K562 (cell line): ENCODE data around the gene DNAJC8. TPM values are rescaled to one million over a fixed set of nuclear protein-coding genes. Genes with fewer than 3 reads are reported as not detected.

Experiments used
- CAMTA2 ChIP-seq: fragments of 250-450 bp; sonication (Bioruptor Pico); conservative IDR thresholded peaks from 2 replicates; pipeline ENCODE4 v1.5.1; 2022
- CBFB ChIP-seq: sonication (generic); formaldehyde crosslinking; IDR thresholded peaks from 2 replicates; pipeline ENCODE4 v1.4.0; 2020; ENCODE audit warnings: mild to moderate bottlenecking, missing genetic modification reagents
- CHAMP1 ChIP-seq: fragments of 450-650 bp; IDR thresholded peaks from 2 replicates; pipeline ENCODE4 v1.6.1; 2016; ENCODE audit warnings: mild to moderate bottlenecking
- EZH2 ChIP-seq: IDR thresholded peaks from 2 replicates; pipeline ENCODE4 v1.6.1; 2012; ENCODE audit warnings: low read depth, mild to moderate bottlenecking, inconsistent platforms, low read length, borderline replicate concordance
- GABPB1 ChIP-seq: sonication (generic); formaldehyde crosslinking; IDR thresholded peaks from 2 replicates; pipeline ENCODE4 v1.8.0; 2022; ENCODE audit warnings: mild to moderate bottlenecking, missing genetic modification reagents
- HDAC8 ChIP-seq: fragments of 450-650 bp; IDR thresholded peaks from 2 replicates; pipeline ENCODE4 v1.6.1; 2016; ENCODE audit warnings: mild to moderate bottlenecking, missing genetic modification characterization, moderate library complexity, missing compliant biosample characterization
- NR4A1 ChIP-seq, 2 experiments: fragments of 250-450 bp in 1 of 2; fragments of 450-650 bp in 1 of 2; sonication (Bioruptor Pico) in 1 of 2; IDR thresholded peaks; 2 replicates each; pipeline versions ENCODE4 v1.4.0 to v1.6.1; 2016 to 2020; ENCODE audit warnings: mild to moderate bottlenecking in 2 of 2, missing compliant biosample characterization in 1 of 2, missing genetic modification characterization in 1 of 2, moderate library complexity in 1 of 2
- NRF1 ChIP-seq, 2 experiments: fragments of 450-650 bp; IDR thresholded peaks in 1 of 2; conservative IDR thresholded peaks in 1 of 2; 2 replicates each; pipeline ENCODE4 v1.6.1; 2014; ENCODE audit warnings: mild to moderate bottlenecking in 2 of 2
- OTX1 ChIP-seq: fragments of 450-650 bp; formaldehyde crosslinking; IDR thresholded peaks from 2 replicates; pipeline ENCODE4 v1.4.0; 2022; ENCODE audit warnings: mild to moderate bottlenecking
- POLR2G ChIP-seq: fragments of 200-400 bp; formaldehyde crosslinking; IDR thresholded peaks from 2 replicates; pipeline ENCODE4 v1.6.1; 2017; ENCODE audit warnings: low read depth, mild to moderate bottlenecking, antibody characterized with exemption, low read length, moderate library complexity
- RBM17 ChIP-seq: fragments of 200-400 bp; formaldehyde crosslinking; IDR thresholded peaks from 2 replicates; pipeline ENCODE4 v1.6.1; 2017; ENCODE audit warnings: low read depth, mild to moderate bottlenecking, low read length, borderline replicate concordance
- THRAP3 ChIP-seq: fragments of 450-650 bp; IDR thresholded peaks from 2 replicates; pipeline ENCODE4 v1.6.1; 2016; ENCODE audit warnings: mild to moderate bottlenecking, inconsistent platforms, borderline replicate concordance
- TOE1 ChIP-seq, 2 experiments: fragments of 450-650 bp in 1 of 2; sonication (generic) in 1 of 2; formaldehyde crosslinking in 1 of 2; IDR thresholded peaks; 2 replicates each; pipeline versions ENCODE4 v1.7.1 to v1.8.0; 2016 to 2022; ENCODE audit warnings: borderline replicate concordance in 2 of 2, mild to moderate bottlenecking in 2 of 2, antibody characterized with exemption in 1 of 2, inconsistent platforms in 1 of 2, low read depth in 1 of 2, missing genetic modification reagents in 1 of 2, moderate library complexity in 1 of 2
- TSHZ1 ChIP-seq: fragments of 250-450 bp; sonication (Bioruptor Pico); IDR thresholded peaks from 2 replicates; pipeline ENCODE4 v1.4.0; 2020; ENCODE audit warnings: mild to moderate bottlenecking, moderate library complexity
- U2AF2 ChIP-seq: fragments of 200-400 bp; formaldehyde crosslinking; optimal IDR thresholded peaks from 2 replicates; pipeline ENCODE3; 2017; ENCODE audit warnings: low read depth, mild to moderate bottlenecking, low read length
- VEZF1 ChIP-seq: fragments of 200-800 bp; sonication (Bioruptor generic); IDR thresholded peaks from 2 replicates; pipeline ENCODE4 v1.6.1; 2017; ENCODE audit warnings: missing genetic modification characterization, missing compliant biosample characterization
- ZBTB12 ChIP-seq: fragments of 250-450 bp; sonication (Bioruptor Pico); IDR thresholded peaks from 2 replicates; pipeline ENCODE4 v1.4.0; 2020
- ZNF384 ChIP-seq: IDR thresholded peaks from 2 replicates; pipeline ENCODE4 v1.6.1; 2012; ENCODE audit warnings: low read depth, low read length, improper control_type of control experiment
- ZNF444 ChIP-seq: fragments of 250-450 bp; sonication (Bioruptor Pico); IDR thresholded peaks from 2 replicates; pipeline ENCODE4 v1.4.0; 2020; ENCODE audit warnings: mild to moderate bottlenecking, moderate library complexity
- ZNF778 ChIP-seq: fragments of 450-650 bp; formaldehyde crosslinking; IDR thresholded peaks from 2 replicates; pipeline ENCODE4 v1.4.0; 2020; ENCODE audit warnings: mild to moderate bottlenecking, moderate library complexity
- polyA plus RNA-seq, 8 experiments: library from polyadenylated mRNA; depleted of rRNA in 4 of 8; stranded (reverse) in 5 of 8; unstranded in 3 of 8; fragments of >200 nt; fragmentation: Nextera tagmentation in 2 of 8; fragmentation: Illumina TruSeq in 1 of 8; extraction: Ambion mirVana in 2 of 8; extraction: Trizol in 1 of 8; gene quantifications; 2 replicates each; pipeline versions ENCODE4 v1.2.1 to v1.2.3, GENCODE V29; 2011 to 2014; ENCODE audit warnings: inconsistent platforms in 1 of 8, missing spikeins in 1 of 8
- total RNA-seq, 7 experiments: library from RNA; depleted of rRNA in 6 of 7; stranded (reverse); fragments of >200 nt in 6 of 7; fragmentation: Illumina TruSeq in 2 of 7; extraction: Trizol in 2 of 7; gene quantifications; 2 replicates each; pipeline versions ENCODE4 v1.2.1 to v1.2.3, GENCODE V29; 2011 to 2021; ENCODE audit warnings: low replicate concordance in 1 of 7

Gene DNAJC8
- total and polyA plus RNA-seq, 9 of the 15 experiments (the other 6 are each of a cell fraction or from before 2014, with no cell fraction given), result 143 to 508 (median 209) TPM

- no peak for TF ChIP-seq CHAMP1
- TF ChIP-seq ZBTB12 (CRISPR knock-in tag), result no peak
- no peak for TF ChIP-seq ZNF444 (CRISPR knock-in tag)
- TF ChIP-seq ZNF778 (CRISPR knock-in tag), result no peak
- TF ChIP-seq NR4A1 (CRISPR knock-in tag; IDR thresholded peaks at IDR 0.05), result no peak
- TF ChIP-seq NR4A1 (tag; IDR thresholded peaks at IDR 0.05), result no peak
- no peak for TF ChIP-seq U2AF2
- 0 out of 2 replicates have a peak, but pooled peaks have one; percentile 13 for TF ChIP-seq OTX1 (CRISPR knock-in tag)
- TF ChIP-seq NRF1 (conservative IDR thresholded peaks at IDR 0.05 in 1 of 2, IDR thresholded peaks at IDR 0.05 in 1 of 2), result no peak
- TF ChIP-seq ZNF384, result no peak
- TF ChIP-seq GABPB1 (CRISPR knock-in tag), result no peak
- TF ChIP-seq RBM17, result no peak
- no peak for TF ChIP-seq TSHZ1 (CRISPR knock-in tag)
- TF ChIP-seq THRAP3, result no peak
- TF ChIP-seq TOE1 (IDR thresholded peaks at IDR 0.05; ENCODE audit: borderline replicate concordance), result no peak
- no peak for TF ChIP-seq TOE1 (CRISPR knock-in tag; IDR thresholded peaks at IDR 0.05; ENCODE audit: borderline replicate concordance, low read depth)
- no peak for TF ChIP-seq VEZF1 (CRISPR knock-in tag)
- no peak for TF ChIP-seq CAMTA2 (CRISPR knock-in tag)
- no peak for TF ChIP-seq EZH2
- peak; percentile 72 for TF ChIP-seq POLR2G
- no peak for TF ChIP-seq HDAC8 (tag)
- TF ChIP-seq CBFB, result 0 out of 2 replicates have a peak, but pooled peaks have one; percentile 24
These were observed 47.7 kb upstream of the DNAJC8 start (continued) for GRCh38 chr1:28280501-28280900.
